ENCODE measurements around the gene IREB2. TPM values are rescaled to one million over a fixed set of nuclear protein-coding genes. Genes with fewer than 3 reads are reported as not detected.
A peak's percentile ranks its signal among the peaks of the same experiment; 100 is the strongest.
"Not testable (repeated sequence)": the region's sequence is repeated elsewhere in the genome, so short reads cannot be mapped to it uniquely, and the experiment has no call there.

The IREB2 gene
- total and polyA plus RNA-seq, 2 donors (not counting 3 experiments of a cell fraction or from before 2014, with no cell fraction given), result 12.7 to 51.4 TPM

- POLR2A ChIA-PET, result no interaction called here
- CTCF ChIA-PET, result no interaction called here
- dilution Hi-C loops (cut with MboI; ENCODE audit: extremely low pct_ligation_motif_present, low sequenced_read_pairs), result no loop called here
Measured at GRCh38 chr15:78432664-78433063, 5.4 kb upstream of the IREB2 start.

GRCh38 chr15:78434134-78434533 lies 3.9 kb upstream of the IREB2 start:
- DNase-seq (ENCODE audit: low read depth, low spot score), result no peak
- Histone ChIP-seq H3K9me3 (replicated peaks; ENCODE audit: control insufficient read depth, insufficient read depth, low read length) (no peaks in the 10 kb centered on the region), H3K4me2 (ENCODE audit: insufficient read depth, low read length) (no peak overlapping the region), H3K27me3 (ENCODE audit: control insufficient read depth in 2 of 2, insufficient read depth in 2 of 2, low read length in 2 of 2) (peaks cover 17 to 30% of the 10 kb centered on the region in 2 experiments), H3K9me1 (replicated peaks; ENCODE audit: control insufficient read depth, extremely low read depth, insufficient read depth, low read length) (no peaks in the 10 kb centered on the region), H3K9ac (replicated peaks; ENCODE audit: extremely low read depth, insufficient read depth, low read length) (no peak overlapping the region), H3K4me3 (replicated peaks in 1 of 3; ENCODE audit: insufficient read depth in 1 of 3, low read depth in 1 of 3, low read length in 3 of 3) (no peak overlapping the region), H3K36me3 (ENCODE audit: control insufficient read depth in 2 of 2, extremely low read depth in 1 of 2, insufficient read depth in 2 of 2, low read length in 2 of 2) (no peaks in the 10 kb centered on the region), H2AFZ (ENCODE audit: low read depth, low read length) (peak overlapping the region; percentile 47), H3K27ac (ENCODE audit: insufficient read depth, low read depth, low read length) (no peak overlapping the region), H3K79me2 (ENCODE audit: control insufficient read depth, insufficient read depth, low read length) (peaks cover 10% of the 10 kb centered on the region), H3K4me1 (ENCODE audit: control insufficient read depth, extremely low read depth, insufficient read depth, low read length) (peaks cover 7% of the 10 kb centered on the region), H4K20me1 (replicated peaks; ENCODE audit: control insufficient read depth, extremely low read depth, insufficient read depth, low read length) (no peaks in the 10 kb centered on the region)
- intact Hi-C loops (cut with micrococcal nuclease) (no loop called here), dilution Hi-C loops (cut with MboI; ENCODE audit: extremely low pct_ligation_motif_present, low sequenced_read_pairs) (no loop called here)
- ChIA-PET CTCF (interaction anchor here (1.0 to 1.8 kb wide), 3 partner anchors 11 to 134 kb away, joined by 3 to 9 read pairs (median 3); partner anchors contain the start of gene SKIC8), POLR2A (no interaction called here)
- no TSS peak for BruUV-seq (replicated peaks)
- TF ChIP-seq CTCF (IDR thresholded peaks at IDR 0.05; ENCODE audit: extremely low read depth in 1 of 2, insufficient read depth in 1 of 2, low read depth in 1 of 2, low read length in 2 of 2), result no peak
- TF ChIP-seq POLR2A (IDR thresholded peaks at IDR 0.05; ENCODE audit: low read depth, low read length), result no peak
- FAIRE-seq, result no peak

More at GRCh38 chr15:78432664-78433063, 5.4 kb upstream of the IREB2 start:
- no peak overlapping the region for H2AFZ ChIP-seq (ENCODE audit: low read depth, low read length)
- H3K4me1 ChIP-seq (ENCODE audit: control insufficient read depth, extremely low read depth, insufficient read depth, low read length), result peaks cover 5% of the 10 kb centered on the region
- intact Hi-C loops (cut with micrococcal nuclease), result no loop called here
- TF ChIP-seq FOS (IDR thresholded peaks at IDR 0.05; ENCODE audit: borderline replicate concordance, insufficient read depth, low read length) (no peak), CTCF (IDR thresholded peaks at IDR 0.05; ENCODE audit: extremely low read depth in 1 of 2, insufficient read depth in 1 of 2, low read depth in 1 of 2, low read length in 2 of 2) (no peak), JUN (IDR thresholded peaks at IDR 0.05; ENCODE audit: borderline replicate concordance, insufficient read depth, insufficient read length, low read depth) (no peak)
- no peak overlapping the region for H3K27ac ChIP-seq (ENCODE audit: insufficient read depth, low read depth, low read length)
- H3K9me1 ChIP-seq (replicated peaks; ENCODE audit: control insufficient read depth, extremely low read depth, insufficient read depth, low read length), result no peaks in the 10 kb centered on the region
- no peak overlapping the region for H3K4me3 ChIP-seq (replicated peaks in 1 of 3; ENCODE audit: insufficient read depth in 1 of 3, low read depth in 1 of 3, low read length in 3 of 3)
- no peaks in the 10 kb centered on the region for H3K36me3 ChIP-seq (ENCODE audit: control insufficient read depth in 2 of 2, extremely low read depth in 1 of 2, insufficient read depth in 2 of 2, low read length in 2 of 2)
- H3K27me3 ChIP-seq (ENCODE audit: control insufficient read depth in 2 of 2, insufficient read depth in 2 of 2, low read length in 2 of 2), result peaks cover 17 to 30% of the 10 kb centered on the region in 2 experiments
- H3K79me2 ChIP-seq (ENCODE audit: control insufficient read depth, insufficient read depth, low read length), result no peaks in the 10 kb centered on the region
- no peak for FAIRE-seq
- H3K9ac ChIP-seq (replicated peaks; ENCODE audit: extremely low read depth, insufficient read depth, low read length), result no peak overlapping the region
- no TSS peak for BruUV-seq (replicated peaks)
- H3K9me3 ChIP-seq (replicated peaks; ENCODE audit: control insufficient read depth, insufficient read depth, low read length), result no peaks in the 10 kb centered on the region
- no peaks in the 10 kb centered on the region for H4K20me1 ChIP-seq (replicated peaks; ENCODE audit: control insufficient read depth, extremely low read depth, insufficient read depth, low read length)
- DNase-seq (ENCODE audit: low read depth, low spot score), result no peak
- H3K4me2 ChIP-seq (ENCODE audit: insufficient read depth, low read length), result no peak overlapping the region

GRCh38 chr15:78434711-78435110 lies 3.3 kb upstream of the IREB2 start:
- H3K4me3 ChIP-seq (replicated peaks in 1 of 3; ENCODE audit: insufficient read depth in 1 of 3, low read depth in 1 of 3, low read length in 3 of 3); DNase-seq (ENCODE audit: low read depth, low spot score); intact Hi-C loops (cut with micrococcal nuclease); BruUV-seq (replicated peaks); H3K36me3 ChIP-seq (ENCODE audit: control insufficient read depth in 2 of 2, extremely low read depth in 1 of 2, insufficient read depth in 2 of 2, low read length in 2 of 2); FAIRE-seq; H3K27ac ChIP-seq (ENCODE audit: insufficient read depth, low read depth, low read length); H2AFZ ChIP-seq (ENCODE audit: low read depth, low read length); POLR2A ChIA-PET; H3K9me3 ChIP-seq (replicated peaks; ENCODE audit: control insufficient read depth, insufficient read depth, low read length); H4K20me1 ChIP-seq (replicated peaks; ENCODE audit: control insufficient read depth, extremely low read depth, insufficient read depth, low read length); H3K9ac ChIP-seq (replicated peaks; ENCODE audit: extremely low read depth, insufficient read depth, low read length); dilution Hi-C loops (cut with MboI; ENCODE audit: extremely low pct_ligation_motif_present, low sequenced_read_pairs); H3K9me1 ChIP-seq (replicated peaks; ENCODE audit: control insufficient read depth, extremely low read depth, insufficient read depth, low read length); H3K4me2 ChIP-seq (ENCODE audit: insufficient read depth, low read length): not testable (repeated sequence)
- Histone ChIP-seq H3K4me1 (ENCODE audit: control insufficient read depth, extremely low read depth, insufficient read depth, low read length) (peaks cover 13% of the 10 kb centered on the region), H3K79me2 (ENCODE audit: control insufficient read depth, insufficient read depth, low read length) (peaks cover 16% of the 10 kb centered on the region), H3K27me3 (ENCODE audit: control insufficient read depth in 2 of 2, insufficient read depth in 2 of 2, low read length in 2 of 2) (peaks cover 17 to 27% of the 10 kb centered on the region in 2 experiments)
- CTCF ChIA-PET, result interaction anchor here (1.0 to 1.8 kb wide), 3 partner anchors 12 to 135 kb away, joined by 3 to 9 read pairs (median 3); partner anchors contain the start of gene SKIC8

Measured in endothelial cell of umbilical vein (primary cell).